GM23338 (cell line): ENCODE results near the gene KCNJ6.
A peak's percentile ranks its signal among the peaks of the same experiment; 100 is the strongest.

Source experiments
- CREB1 ChIP-seq: fragments of 250-450 bp; sonication (Bioruptor Pico); IDR thresholded peaks from 2 replicates; pipeline ENCODE4 v1.5.0; 2020; ENCODE audit warnings: low read depth, mild to moderate bottlenecking, moderate library complexity
- CTCF ChIP-seq, 2 experiments: fragments of 200-600 bp in 1 of 2; sonication (generic) in 1 of 2; conservative IDR thresholded peaks; 2 replicates each; pipeline versions ENCODE4 v1.5.1 to v1.6.1; 2016 to 2017; ENCODE audit warnings: antibody characterized with exemption in 2 of 2, low read depth in 2 of 2, mild to moderate bottlenecking in 2 of 2, moderate library complexity in 1 of 2
- ETS1 ChIP-seq: IDR thresholded peaks from 2 replicates; pipeline ENCODE4 v1.6.1; 2016; ENCODE audit warnings: antibody characterized with exemption
- EZH2 ChIP-seq: fragments of 200-600 bp; sonication (generic); IDR thresholded peaks from one replicate; pipeline ENCODE4 v1.8.0; 2017; ENCODE audit warnings: antibody characterized with exemption, mild to moderate bottlenecking, low read depth; ENCODE audit not compliant: unreplicated experiment
- EZH2phosphoT487 ChIP-seq: fragments of 200-600 bp; sonication (generic); IDR thresholded peaks from one replicate; pipeline ENCODE4 v1.8.1; 2018; ENCODE audit warnings: antibody characterized with exemption; ENCODE audit not compliant: unreplicated experiment
- JUNB ChIP-seq: IDR thresholded peaks from one replicate; pipeline ENCODE4 v1.6.1; 2016; ENCODE audit warnings: antibody characterized with exemption; ENCODE audit not compliant: unreplicated experiment
- POLR2AphosphoS5 ChIP-seq: IDR thresholded peaks from 2 replicates; pipeline ENCODE4 v1.6.1; 2016; ENCODE audit warnings: antibody characterized with exemption, low read depth
- REST ChIP-seq: IDR thresholded peaks from one replicate; pipeline ENCODE4 v1.6.1; 2018; ENCODE audit warnings: antibody characterized with exemption; ENCODE audit not compliant: unreplicated experiment
- ZNF114 ChIP-seq: fragments of 250-450 bp; sonication (Bioruptor Pico); IDR thresholded peaks from 2 replicates; pipeline ENCODE4 v1.5.0; 2020; ENCODE audit warnings: mild to moderate bottlenecking, moderate library complexity

GRCh38 chr21:37644636-37645035, 271.6 kb downstream of the KCNJ6 start:
- no peak for TF ChIP-seq CTCF (conservative IDR thresholded peaks at IDR 0.05; ENCODE audit: low read depth in 2 of 2)
- TF ChIP-seq POLR2AphosphoS5: no peak
- TF ChIP-seq EZH2: no peak
- TF ChIP-seq ZNF114 (CRISPR knock-in tag): no peak
- no peak for TF ChIP-seq EZH2phosphoT487
- no peak for TF ChIP-seq JUNB
- TF ChIP-seq REST: no peak
- no peak for TF ChIP-seq CREB1 (CRISPR knock-in tag)
- peak; percentile 79 for TF ChIP-seq ETS1
